ENCODE results near the gene FAM177B.

GRCh38 chr1:222759451-222760035 lies 22.5 kb downstream of the FAM177B start:
- no peak for TF ChIP-seq CTCF (conservative IDR thresholded peaks at IDR 0.05; ENCODE audit: low read depth, low read length)
- no peak for TF ChIP-seq EZH2 (IDR thresholded peaks at IDR 0.05; ENCODE audit: low read length, unreplicated experiment)

Measured in PC-3 (cell line).